ENCODE measurements around the gene TRABD2B. TPM values are rescaled to one million over a fixed set of nuclear protein-coding genes. Genes with fewer than 3 reads are reported as not detected.

TRABD2B gene
- total and polyA plus RNA-seq, 2 experiments from 2014 or later, result not detected

DNA sequence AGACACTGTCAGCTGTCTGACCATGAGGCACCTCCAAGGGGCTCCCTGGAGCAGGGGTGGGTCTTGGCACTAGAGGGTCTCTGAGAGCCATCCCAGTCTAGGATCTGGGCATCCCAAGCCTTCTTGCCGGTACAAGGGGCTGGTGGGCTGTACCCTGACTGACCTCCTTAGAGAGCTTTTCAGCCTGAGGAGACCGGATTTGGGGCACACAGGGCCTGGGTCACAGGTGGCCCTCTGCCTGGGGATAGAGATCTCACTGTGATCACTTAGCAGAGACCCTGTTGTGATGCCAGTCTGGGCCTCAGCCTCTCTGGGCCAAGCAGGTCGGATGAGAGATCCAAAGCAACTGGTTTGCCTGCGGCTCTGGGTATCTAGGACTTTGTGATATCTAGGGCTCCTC is 227.2 kb downstream of the TRABD2B start:
- TF ChIP-seq EZH2phosphoT487 (IDR thresholded peaks at IDR 0.05; ENCODE audit: insufficient read depth, low read depth) (no peak), EZH2 (IDR thresholded peaks at IDR 0.05; ENCODE audit: insufficient read depth, poor library complexity, severe bottlenecking) (no peak)
- Histone ChIP-seq H3K36me3 (ENCODE audit: low read depth) (no peaks in the 10 kb centered on the region), H3K9me2 (ENCODE audit: insufficient read depth) (no peaks in the 10 kb centered on the region), H4K20me1 (ENCODE audit: insufficient read depth) (no peaks in the 10 kb centered on the region), H3F3A (ENCODE audit: insufficient read depth) (no peaks in the 10 kb centered on the region), H3K27me3 (replicated peaks; ENCODE audit: insufficient read depth) (0 out of 2 replicates have a peak, but pooled peaks cover 7% of the 10 kb centered on the region), H3K9ac (no peak overlapping the region), H3K4me3 (no peak overlapping the region), H3K27ac (no peak overlapping the region), H3K79me2 (ENCODE audit: insufficient read depth) (no peaks in the 10 kb centered on the region), H3K4me2 (ENCODE audit: unreplicated experiment) (no peak overlapping the region), H3K9me3 (ENCODE audit: low read depth) (no peaks in the 10 kb centered on the region), H2AFZ (no peak overlapping the region), H3K4me1 (ENCODE audit: insufficient read depth) (no peaks in the 10 kb centered on the region)
- 60 to 62% methylated on average over 4 of the region's 4 CpGs for WGBS, 2 experiments (ENCODE audit: low coverage in 1 of 2, low lambda C conversion rate in 2 of 2, missing lambda C conversion rate in 2 of 2)
- DNase-seq, result no peak
- in situ Hi-C loops (cut with MboI), result no loop called here

DNA sequence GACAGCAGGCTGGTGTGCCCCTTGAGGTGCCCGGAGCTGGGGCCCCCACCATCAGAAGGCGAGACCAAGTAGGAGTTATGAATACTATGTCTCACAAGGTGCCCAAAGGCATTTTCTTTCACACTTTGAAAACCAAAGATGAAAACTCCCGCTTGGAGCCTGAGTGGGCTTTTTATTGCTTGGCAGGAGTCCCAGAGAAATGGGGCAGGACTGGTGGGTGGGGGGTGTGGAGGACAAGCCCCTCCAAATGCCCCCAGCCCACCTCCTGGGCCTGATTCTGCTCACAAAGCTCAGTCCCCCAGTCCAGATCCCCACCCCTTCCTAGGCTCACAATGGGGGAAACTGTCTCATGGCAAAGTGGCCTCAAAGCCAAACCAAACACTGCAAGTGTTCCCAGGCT is 227.9 kb downstream of the TRABD2B start:
- H2AFZ ChIP-seq, result no peak overlapping the region
- H3K79me2 ChIP-seq (ENCODE audit: insufficient read depth), result no peaks in the 10 kb centered on the region
- H4K20me1 ChIP-seq (ENCODE audit: insufficient read depth), result no peaks in the 10 kb centered on the region
- no peaks in the 10 kb centered on the region for H3K36me3 ChIP-seq (ENCODE audit: low read depth)
- H3K9me2 ChIP-seq (ENCODE audit: insufficient read depth), result no peaks in the 10 kb centered on the region
- no peaks in the 10 kb centered on the region for H3K4me1 ChIP-seq (ENCODE audit: insufficient read depth)
- TF ChIP-seq EZH2phosphoT487 (IDR thresholded peaks at IDR 0.05; ENCODE audit: insufficient read depth, low read depth), result no peak
- TF ChIP-seq EZH2 (IDR thresholded peaks at IDR 0.05; ENCODE audit: insufficient read depth, poor library complexity, severe bottlenecking), result no peak
- in situ Hi-C loops (cut with MboI), result no loop called here
- no peak overlapping the region for H3K4me3 ChIP-seq
- 42% methylated on average over 3 of the region's 3 CpGs for WGBS, 2 experiments (ENCODE audit: low coverage in 1 of 2, low lambda C conversion rate in 2 of 2, missing lambda C conversion rate in 2 of 2)
- H3K9ac ChIP-seq, result no peak overlapping the region
- no peak overlapping the region for H3K4me2 ChIP-seq (ENCODE audit: unreplicated experiment)
- DNase-seq, result no peak
- H3K9me3 ChIP-seq (ENCODE audit: low read depth), result no peaks in the 10 kb centered on the region
- no peaks in the 10 kb centered on the region for H3F3A ChIP-seq (ENCODE audit: insufficient read depth)
- no peak overlapping the region for H3K27ac ChIP-seq
- H3K27me3 ChIP-seq (replicated peaks; ENCODE audit: insufficient read depth), result 0 out of 2 replicates have a peak, but pooled peaks cover 7% of the 10 kb centered on the region

DNA sequence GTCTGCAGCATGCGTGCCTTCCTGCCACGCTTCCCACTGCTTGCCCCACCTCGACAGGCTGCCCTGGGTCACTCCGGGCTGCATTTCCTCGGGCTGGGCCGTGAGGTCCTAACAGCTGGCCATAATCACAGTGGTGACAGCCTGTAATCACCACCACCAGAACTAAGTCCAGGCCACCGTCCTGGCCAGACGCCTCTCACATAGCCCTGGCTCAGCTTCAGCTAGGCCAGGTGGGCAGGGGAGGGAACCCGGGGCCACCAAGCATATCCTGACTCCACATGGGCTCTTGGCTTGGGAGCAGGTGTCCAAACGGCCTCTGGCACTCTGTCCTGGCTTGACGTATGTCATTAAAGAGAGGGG is 229.5 kb downstream of the TRABD2B start:
- in situ Hi-C loops (cut with MboI), result no loop called here
- no peak for DNase-seq
- H3K4me1 ChIP-seq (ENCODE audit: insufficient read depth), result no peaks in the 10 kb centered on the region
- H3K36me3 ChIP-seq (ENCODE audit: low read depth), result no peaks in the 10 kb centered on the region
- no peak overlapping the region for H3K9ac ChIP-seq
- H2AFZ ChIP-seq, result no peak overlapping the region
- H3K9me2 ChIP-seq (ENCODE audit: insufficient read depth), result no peaks in the 10 kb centered on the region
- no peaks in the 10 kb centered on the region for H3F3A ChIP-seq (ENCODE audit: insufficient read depth)
- 49 to 51% methylated on average over 11 of the region's 11 CpGs for WGBS, 2 experiments (ENCODE audit: low coverage in 1 of 2, low lambda C conversion rate in 2 of 2, missing lambda C conversion rate in 2 of 2)
- no peaks in the 10 kb centered on the region for H4K20me1 ChIP-seq (ENCODE audit: insufficient read depth)
- no peak for TF ChIP-seq EZH2 (IDR thresholded peaks at IDR 0.05; ENCODE audit: insufficient read depth, poor library complexity, severe bottlenecking)
- no peak for TF ChIP-seq EZH2phosphoT487 (IDR thresholded peaks at IDR 0.05; ENCODE audit: insufficient read depth, low read depth)
- H3K79me2 ChIP-seq (ENCODE audit: insufficient read depth), result no peaks in the 10 kb centered on the region
- H3K27ac ChIP-seq, result no peak overlapping the region
- H3K4me3 ChIP-seq, result no peak overlapping the region
- H3K9me3 ChIP-seq (ENCODE audit: low read depth), result no peaks in the 10 kb centered on the region
- H3K4me2 ChIP-seq (ENCODE audit: unreplicated experiment), result no peak overlapping the region
- H3K27me3 ChIP-seq (replicated peaks; ENCODE audit: insufficient read depth), result 0 out of 2 replicates have a peak, but pooled peaks cover 7% of the 10 kb centered on the region

DNA sequence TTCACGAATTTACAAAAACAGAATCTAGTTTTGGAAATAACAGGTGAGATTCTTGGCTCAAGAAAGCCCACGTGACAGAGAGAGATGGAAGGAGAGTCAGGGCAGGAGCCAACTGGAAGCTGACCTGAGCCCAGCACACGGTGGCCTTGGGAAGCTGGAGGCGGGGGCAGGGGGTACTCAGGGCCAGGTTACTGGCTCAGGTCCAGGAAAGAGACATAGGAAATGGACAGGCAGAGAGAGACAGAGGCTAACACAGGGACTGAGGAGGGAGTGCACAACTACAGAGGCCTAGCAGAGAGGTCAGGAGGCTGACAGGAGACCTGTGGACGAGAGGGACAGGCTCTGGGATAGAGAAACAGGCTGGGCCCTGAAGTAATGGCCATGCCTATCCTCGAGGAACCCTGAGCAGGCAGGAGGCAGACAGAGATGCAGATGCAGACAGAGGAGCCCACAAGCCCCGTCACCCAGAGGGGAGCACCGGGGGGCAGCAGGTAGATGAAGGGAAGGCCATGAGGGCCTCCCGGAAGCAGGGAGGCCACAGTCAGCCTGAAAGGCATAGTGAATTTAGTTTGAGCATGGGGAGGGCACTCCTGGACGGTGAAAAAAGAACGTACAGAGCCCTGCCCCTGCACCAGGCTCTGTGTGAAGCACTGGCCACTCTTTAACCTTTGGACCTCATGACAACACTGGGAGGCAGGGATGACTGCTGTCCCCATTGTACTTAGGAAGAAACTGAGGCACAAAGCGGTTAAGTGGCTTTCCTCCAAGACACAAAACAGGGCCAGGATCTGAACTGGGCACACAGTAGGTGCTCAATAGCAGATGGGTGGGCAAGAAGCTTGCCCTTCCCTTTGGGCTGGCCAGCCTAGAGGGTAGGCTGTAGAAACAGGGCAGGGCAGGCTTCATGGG is 230.1 kb downstream of the TRABD2B start:
- H4K20me1 ChIP-seq (ENCODE audit: insufficient read depth), result no peaks in the 10 kb centered on the region
- in situ Hi-C loops (cut with MboI), result no loop called here

More for the DNA sequence above, 230.1 kb downstream of the TRABD2B start:
- H3K4me2 ChIP-seq (ENCODE audit: unreplicated experiment), result no peak overlapping the region
- no peak overlapping the region for H3K4me3 ChIP-seq
- no peaks in the 10 kb centered on the region for H3F3A ChIP-seq (ENCODE audit: insufficient read depth)
- H3K79me2 ChIP-seq (ENCODE audit: insufficient read depth), result no peaks in the 10 kb centered on the region
- no peaks in the 10 kb centered on the region for H3K9me2 ChIP-seq (ENCODE audit: insufficient read depth)
- TF ChIP-seq EZH2phosphoT487 (IDR thresholded peaks at IDR 0.05; ENCODE audit: insufficient read depth, low read depth) (no peak), EZH2 (IDR thresholded peaks at IDR 0.05; ENCODE audit: insufficient read depth, poor library complexity, severe bottlenecking) (no peak)
- no peak overlapping the region for H3K27ac ChIP-seq
- H3K27me3 ChIP-seq (replicated peaks; ENCODE audit: insufficient read depth), result 0 out of 2 replicates have a peak, but pooled peaks cover 7% of the 10 kb centered on the region
- WGBS, 2 experiments (ENCODE audit: low coverage in 1 of 2, low lambda C conversion rate in 2 of 2, missing lambda C conversion rate in 2 of 2), result 48 to 54% methylated on average over 12 of the region's 12 CpGs
- no peak for DNase-seq
- no peak overlapping the region for H3K9ac ChIP-seq
- no peaks in the 10 kb centered on the region for H3K9me3 ChIP-seq (ENCODE audit: low read depth)
- H3K4me1 ChIP-seq (ENCODE audit: insufficient read depth), result no peaks in the 10 kb centered on the region
- no peak overlapping the region for H2AFZ ChIP-seq
- no peaks in the 10 kb centered on the region for H3K36me3 ChIP-seq (ENCODE audit: low read depth)

Measured in GM23248 (cell line).